MV-4-11 (cell line): ENCODE measurements around the gene EML4.
A peak's percentile ranks its signal among the peaks of the same experiment; 100 is the strongest.

ENCODE experiments used
- DNase-seq: peaks from one replicate; lab custom pipeline; 2025; lab: John Stamatoyannopoulos, UW

The EML4 gene

DNA sequence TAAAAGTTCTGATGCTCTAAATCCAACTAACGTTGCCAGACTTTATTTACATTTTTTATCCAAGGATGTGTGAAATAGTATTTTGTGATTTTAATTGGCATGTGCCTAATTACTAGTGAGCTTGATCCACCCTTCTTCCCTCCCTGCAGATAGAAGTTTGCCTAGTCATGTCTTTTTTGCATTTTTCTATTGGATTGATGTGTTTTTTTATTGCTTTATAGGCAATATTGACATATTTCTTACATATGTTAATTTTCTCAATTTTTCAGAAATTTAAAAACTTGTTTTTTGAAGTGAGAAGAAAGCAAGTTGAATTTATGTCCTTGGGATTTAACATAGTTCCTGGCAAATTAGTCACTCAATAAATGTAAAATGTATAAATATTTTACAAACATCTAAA lies 56.4 kb downstream of the EML4 start:
- DNase-seq: no peak

DNA sequence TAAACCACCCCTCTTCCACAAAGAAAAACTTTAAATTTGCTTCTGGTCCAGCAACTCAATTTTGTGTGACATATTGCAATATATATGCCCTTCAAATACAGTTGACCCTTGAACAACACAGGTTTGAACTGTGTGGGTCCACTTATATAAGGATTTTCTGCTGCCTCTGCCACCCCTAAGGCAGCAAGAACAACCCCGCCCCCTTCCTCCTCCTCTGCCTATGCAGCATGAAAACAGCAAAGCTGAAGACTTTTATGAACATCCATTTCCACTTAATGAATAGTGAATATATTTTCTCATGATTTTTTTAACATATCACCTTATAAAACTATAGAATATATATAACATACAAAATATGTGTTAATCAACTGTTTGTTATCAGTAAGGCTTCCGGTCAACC lies 58.3 kb downstream of the EML4 start:
- no peak for DNase-seq

DNA sequence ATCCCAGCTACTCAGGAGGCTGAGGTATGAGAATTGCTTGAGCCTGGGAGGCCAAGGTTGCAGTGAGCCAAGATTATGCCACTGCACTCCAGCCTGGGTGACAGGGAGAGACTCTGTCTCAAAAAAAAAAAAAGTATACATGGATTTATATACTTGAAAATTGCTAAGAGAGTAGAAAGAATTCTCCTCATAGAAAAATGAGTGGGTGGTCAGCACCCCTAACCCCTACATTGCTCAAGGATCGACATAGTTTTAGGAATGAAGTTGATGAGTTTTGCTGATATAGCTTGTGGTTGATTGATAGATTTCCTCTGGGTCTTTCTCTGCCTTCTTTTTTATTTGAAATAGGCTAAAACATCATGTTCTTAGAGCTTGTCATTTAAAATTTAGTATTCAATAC lies 58.9 kb downstream of the EML4 start:
- DNase-seq: no peak

DNA sequence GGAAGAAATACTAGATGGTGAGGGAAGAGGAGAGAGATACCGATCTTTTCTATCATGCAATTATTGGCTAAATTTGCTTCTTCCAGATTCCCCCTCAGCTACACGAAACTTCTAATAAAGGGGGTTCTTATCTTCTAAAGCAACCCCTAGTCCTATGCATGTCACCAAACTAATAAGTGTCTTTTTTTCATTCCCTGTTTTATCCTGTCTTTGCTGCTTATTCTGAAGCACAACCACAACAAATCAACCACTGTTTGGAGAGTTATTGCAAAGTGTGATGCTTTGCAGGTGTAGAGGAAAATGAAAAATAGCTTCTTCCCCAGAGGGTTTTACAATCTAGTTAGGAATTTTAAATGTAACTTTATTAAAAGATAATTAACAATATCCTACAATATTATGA lies 60.8 kb downstream of the EML4 start:
- DNase-seq: no peak

DNA sequence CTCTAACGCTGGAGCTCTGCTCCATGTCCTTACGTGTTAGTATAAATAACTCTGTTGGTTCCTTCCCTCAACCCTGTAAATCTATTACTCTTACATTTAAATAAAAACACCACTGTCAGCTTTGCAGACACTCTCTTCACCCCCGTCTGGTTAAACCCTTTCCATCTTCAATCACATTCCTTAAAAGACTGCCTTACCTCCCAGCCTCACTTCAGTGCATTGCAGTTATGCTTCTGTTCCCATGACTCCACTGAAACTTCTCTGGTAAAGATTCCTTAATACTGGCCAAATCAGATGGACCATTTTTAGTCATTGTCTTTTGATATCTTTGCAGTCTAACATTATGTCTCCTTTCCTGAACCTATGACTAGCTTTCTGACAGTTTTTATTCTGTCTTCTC lies 61.7 kb downstream of the EML4 start:
- DNase-seq: no peak

DNA sequence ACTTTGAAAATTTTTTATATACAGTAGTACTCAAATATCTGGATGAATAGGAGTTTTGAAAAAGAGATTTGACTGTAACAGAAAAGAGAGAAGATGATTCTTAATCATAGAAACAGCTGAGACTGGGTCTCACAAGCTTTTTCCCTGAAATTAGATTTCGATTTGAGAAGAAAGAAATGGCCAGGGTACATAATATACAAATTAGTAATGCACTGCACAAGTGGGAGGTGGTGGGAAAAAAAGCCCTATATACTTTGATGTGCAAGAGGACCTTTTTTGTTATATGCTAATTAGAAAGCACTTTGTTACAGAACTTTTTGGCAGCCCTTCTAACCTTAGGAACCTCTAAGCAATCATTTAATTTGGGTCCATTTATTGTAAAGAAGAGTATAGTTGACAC lies 62.9 kb downstream of the EML4 start:
- DNase-seq: no peak

DNA sequence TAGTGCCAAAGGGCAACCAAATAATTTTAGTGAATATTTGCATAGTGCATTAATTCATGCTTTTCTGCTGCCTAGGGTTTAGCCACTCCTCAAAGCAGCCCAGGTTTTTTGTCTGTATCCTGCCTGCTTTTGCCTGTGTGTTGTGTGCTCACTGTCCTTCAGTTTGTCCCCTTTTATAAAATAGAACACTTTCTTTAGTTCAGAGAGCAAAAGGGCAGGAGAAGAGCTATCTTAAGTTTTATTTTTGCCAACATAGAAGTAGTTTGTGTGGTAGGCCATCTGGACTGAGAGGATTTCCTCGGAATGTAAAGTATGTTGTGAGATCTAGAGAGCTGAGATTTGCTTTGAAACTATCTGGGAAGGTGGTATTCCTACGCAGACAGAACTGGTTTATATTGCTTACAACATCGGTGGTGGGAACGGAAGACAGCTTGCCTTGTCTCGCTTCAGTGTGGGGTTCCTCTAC lies 64.9 kb downstream of the EML4 start:
- DNase-seq: no peak

DNA sequence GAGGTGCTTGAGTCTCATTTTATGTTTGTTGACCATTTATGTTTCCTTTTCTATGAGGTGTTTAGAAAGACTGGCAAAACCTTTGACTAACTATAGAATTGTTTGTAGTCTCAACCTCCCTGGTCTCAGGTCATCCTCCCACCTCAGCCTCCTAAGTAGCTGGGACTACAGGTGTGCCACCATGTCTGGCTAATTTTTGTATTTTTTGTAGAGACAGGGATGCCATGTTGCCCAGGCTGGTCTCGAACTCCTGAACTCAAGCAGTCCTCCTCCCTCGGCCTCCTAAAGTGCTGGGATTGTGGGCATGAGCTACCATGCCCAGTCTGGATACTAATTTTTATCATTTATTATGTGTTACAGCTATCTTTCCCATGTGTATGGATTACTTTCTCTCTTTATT lies 67.8 kb downstream of the EML4 start:
- no peak for DNase-seq

DNA sequence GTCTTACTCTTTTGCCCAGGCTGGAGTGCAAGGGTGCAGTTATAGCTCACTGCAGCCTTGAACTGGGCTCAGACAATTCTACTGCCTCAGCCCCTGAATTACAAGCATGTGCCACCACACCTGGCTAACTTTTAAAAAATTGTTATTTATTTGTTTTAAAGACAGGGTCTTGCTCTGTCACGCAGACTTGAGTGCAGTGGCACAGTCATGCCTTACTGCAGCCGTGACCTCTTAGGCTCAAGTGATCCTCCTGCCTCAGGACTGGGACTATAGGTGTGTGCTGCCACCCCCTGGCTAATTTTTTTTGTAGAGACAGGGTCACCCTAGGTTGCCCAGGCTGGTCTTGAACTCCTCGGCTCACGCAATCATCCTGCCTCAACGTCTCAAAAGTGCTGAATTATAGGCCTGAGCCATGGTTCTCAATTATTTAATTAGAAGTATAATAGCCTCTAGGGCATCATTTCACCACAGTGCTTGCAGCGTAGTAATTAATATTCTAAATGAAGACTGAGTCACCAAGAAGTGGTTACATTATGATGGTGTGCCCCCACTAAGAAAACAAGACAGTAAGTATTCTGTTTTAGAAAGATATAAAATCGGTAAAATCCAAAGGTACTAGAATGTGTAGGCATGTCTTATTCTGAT lies 69.6 kb downstream of the EML4 start:
- peak; percentile 16 for DNase-seq

DNA sequence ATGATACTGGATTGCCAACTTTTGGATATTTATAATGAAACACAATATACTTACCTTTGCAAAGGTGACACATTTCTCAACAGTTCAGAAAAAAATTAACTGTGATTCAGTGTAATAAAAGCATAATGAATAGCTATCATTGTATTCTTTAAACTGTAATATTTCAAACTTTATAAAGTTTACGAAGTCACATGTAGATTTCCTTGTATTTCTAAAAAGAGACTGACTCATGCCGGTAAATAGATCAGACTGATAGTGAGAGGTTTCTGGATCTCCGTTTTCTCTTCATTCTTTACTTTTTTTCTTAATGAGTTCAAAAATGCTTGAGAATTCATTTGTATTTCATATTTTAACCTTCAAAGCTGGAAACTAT lies 70.1 kb downstream of the EML4 start:
- DNase-seq: no peak

DNA sequence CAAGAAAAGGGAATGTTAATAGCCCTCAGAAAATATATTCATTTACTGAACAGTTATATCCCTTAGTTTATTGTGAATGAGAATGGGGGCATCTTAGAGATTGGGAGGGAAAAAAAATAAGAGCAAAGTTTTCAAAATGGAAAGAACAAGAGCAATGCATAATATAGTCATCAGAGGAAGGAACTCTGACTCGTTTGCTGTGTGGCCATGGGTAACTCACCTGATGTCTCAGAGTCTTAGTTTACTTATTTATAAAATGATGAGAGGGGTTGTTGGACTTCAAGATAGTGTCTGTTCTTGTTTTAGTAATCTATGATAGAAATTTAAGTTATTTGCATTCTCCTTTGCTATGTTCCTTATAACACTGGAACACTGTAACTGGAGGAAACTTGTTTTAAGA lies 70.7 kb downstream of the EML4 start:
- DNase-seq: no peak

DNA sequence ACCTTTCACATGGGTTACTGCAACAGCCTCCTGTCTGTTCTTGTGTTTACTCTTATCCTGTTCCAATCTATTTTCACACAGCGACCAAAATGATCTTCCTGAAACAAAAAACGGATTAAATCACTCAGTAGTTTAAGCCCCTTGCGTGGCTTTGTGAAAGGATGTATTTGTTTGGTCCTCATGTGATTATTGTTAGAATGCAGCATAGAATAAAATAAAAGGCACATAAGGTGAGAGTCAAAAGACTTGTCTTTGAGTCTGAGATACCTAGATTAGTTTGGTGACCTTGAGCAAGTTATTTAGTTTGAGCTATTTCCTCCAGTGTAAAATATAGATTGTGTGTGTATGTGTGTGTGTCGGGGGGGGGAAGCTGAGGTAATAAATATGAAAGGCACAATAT lies 72.4 kb downstream of the EML4 start:
- no peak for DNase-seq

DNA sequence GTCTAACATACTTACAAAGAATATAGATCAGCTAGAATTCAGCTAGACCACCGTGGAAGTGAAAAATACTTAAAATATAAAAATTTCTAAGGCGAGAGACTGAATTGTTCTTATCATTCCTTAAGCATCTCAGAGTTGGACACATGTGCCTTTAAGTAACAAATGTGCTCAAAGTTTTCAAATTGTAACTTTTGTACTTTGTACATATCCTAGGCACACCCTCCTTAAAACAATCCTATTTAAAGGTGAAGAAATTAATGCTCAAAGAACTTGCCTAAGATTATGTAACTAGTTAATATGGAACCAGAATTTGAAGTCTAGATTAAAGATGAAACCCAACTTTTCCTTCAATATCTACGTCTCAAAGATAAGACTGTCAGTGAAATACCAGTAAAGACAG lies 74.1 kb downstream of the EML4 start:
- no peak for DNase-seq

DNA sequence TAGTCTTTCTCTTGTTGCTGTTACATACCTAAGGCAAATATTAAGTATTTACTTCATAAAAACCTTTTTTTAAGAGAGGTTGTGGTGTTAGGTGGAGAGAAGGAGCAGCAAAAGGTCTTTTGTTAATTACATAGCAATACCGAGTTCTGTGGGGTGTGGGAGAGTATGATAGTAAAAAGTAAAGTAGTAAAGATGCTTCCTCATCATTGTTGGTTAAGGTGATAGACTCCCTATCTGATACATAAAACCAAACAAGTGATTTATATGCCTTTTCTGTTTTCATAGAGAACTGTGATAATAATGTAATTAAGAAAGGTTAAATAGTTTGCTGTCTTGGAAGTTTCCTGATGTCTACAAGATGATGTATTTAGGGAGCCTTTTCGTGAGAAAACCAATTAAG lies 75.4 kb downstream of the EML4 start:
- no peak for DNase-seq

DNA sequence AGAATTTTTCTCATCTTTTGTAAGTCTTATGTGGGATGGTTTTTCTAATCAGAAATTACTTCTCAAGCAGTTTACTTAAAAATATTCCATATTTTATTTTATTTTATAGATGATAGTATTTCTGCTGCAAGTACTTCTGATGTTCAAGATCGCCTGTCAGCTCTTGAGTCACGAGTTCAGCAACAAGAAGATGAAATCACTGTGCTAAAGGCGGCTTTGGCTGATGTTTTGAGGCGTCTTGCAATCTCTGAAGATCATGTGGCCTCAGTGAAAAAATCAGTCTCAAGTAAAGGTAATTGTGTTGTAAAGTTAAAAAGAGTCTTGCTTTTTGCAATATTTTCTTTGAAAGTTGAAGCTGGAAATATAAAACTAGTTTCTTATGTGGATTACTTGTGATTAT lies 76.2 kb downstream of the EML4 start:
- DNase-seq: no peak

DNA sequence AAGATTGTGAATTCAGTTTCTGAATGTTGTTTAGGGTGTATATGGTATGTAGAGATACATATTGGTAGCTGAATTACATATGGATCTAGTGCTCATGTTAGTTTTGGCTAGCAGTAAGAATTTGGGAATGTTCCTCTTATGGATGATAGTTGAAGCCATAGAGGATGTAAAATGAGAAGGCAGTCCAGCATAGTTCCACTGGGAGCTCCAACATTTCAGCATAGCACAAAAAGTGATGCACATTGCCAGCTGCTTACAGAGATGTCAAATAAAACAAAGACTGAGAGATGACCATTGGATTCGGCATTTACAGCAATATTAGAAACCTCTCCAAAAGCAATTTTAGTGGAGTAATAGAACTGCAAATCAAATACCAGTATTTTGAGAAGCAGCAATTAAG lies 77.4 kb downstream of the EML4 start:
- DNase-seq: no peak

DNA sequence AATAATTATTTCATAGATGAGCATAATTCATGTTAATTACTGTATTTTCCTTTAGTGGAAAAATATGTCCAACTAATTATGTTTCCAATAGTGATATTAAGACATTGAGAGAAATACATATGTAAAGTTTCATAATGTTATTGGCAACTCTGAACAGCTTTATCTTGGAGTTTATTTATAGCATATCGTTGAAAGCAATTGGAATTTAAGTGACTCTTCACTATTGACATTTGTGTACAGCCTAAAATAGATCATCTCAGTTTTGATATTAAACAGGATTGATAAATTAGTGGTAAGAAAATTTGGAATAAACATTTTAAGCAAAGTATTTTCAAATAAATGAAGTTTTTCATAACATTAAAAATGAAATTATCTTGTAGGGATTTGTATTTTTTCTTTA lies 79.7 kb downstream of the EML4 start:
- DNase-seq: no peak

DNA sequence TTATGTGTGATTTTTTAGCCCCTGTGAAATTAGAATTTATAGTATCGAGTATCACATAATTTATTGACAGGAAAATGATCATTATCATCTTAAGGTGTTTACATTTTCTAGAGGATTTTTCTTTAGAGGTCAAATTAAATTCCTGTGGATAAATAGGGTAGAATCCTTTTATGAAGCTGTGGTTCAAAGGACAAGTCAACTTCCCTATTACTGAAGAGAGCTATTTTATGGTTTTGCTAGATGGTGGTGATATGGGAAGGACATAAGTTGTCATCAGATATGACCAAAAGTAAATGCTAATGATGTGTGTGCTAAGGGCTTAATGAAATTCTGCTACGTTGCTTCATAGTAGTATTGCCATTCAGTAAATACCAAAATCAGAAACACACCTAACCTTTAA lies 80.1 kb downstream of the EML4 start:
- DNase-seq: peak; percentile 53

DNA sequence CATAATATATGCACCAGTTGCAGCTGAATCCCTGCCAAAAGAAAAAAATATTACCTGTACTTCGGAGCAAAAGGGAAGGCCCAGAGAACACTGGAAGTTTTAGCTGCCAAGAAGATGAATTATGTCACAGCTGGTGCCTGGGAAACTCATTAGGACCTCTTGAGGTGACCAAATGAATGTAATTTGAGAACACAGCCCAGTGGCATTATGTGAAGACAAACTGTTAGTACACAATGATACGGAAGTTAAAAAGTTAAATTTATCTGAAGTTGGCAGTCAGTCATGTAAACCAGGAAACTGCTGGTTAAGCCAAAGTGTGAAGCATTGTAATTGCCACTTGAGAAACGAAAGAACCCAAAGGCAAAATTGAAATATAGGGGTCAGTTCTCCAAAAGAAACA lies 80.7 kb downstream of the EML4 start:
- no peak for DNase-seq

DNA sequence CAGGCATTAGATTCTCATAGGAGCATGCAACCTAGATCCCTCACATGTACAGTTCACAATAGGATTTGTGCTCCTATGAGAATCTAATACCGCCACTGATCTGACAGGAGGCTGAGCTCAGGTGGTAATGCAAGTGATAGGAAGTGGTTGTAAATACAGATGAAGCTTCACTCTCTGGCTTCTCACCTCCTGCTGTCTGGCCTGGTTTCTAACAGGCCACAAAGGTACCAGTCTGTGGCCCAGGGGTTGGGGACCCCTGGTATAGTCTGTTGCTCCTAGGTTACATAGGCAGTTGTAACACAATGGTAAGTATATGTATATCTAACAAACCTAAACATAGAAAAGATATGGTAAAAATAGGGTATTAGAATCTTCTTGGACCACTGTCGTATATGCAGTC lies 81.8 kb downstream of the EML4 start:
- no peak for DNase-seq

DNA sequence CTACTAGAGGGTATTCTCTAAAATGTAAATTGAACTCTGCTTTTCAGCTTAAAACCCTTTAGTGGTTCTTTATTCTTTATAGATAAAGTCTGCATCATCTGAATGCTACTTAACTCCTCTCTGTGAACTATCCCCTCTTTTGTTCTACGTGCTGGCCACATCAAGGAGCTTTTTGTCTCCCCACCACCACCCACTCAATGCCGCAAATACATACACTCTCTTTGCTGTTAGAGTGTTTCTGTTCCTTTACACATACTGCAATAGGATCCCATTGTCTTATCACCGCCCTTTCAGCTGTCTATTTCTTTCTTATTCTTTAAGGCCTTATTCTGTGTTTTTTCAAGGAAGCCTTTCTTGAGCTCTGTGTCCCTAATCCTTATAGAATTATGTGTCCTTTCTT lies 83.3 kb downstream of the EML4 start:
- DNase-seq: no peak

DNA sequence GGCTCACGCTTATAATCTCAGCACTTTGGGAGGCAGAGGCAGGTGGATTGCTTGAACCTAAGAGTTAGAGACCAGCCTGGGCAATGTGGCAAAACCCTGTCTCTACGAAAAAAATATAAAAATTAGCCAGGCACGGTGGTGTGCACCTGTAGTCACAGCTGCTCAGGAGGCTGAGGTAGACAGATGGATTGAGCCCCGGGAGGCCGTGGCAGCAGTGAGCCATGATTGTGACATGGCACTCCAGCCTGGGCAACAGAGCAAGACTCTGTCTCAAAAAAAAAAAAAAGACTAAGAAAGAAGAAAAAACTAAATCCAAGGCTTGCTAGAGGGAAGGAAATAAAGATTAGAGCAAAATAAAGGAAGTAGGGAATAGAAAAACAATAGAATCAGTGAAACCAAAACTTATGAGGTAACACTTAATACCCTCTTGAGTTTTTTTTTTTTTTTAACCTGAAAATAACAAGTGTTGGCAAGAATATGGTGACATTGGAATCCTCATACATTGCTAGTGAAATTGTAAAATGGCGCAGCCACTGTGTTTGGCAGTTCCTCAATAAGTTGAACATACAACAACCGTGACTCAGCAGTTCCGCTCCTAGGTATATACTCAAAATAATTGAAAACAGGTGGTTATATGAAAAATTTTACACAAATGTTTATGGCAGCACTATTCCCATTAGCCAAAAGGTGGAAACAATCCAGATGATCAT lies 85.2 kb downstream of the EML4 start:
- DNase-seq: peak; percentile 77

DNA sequence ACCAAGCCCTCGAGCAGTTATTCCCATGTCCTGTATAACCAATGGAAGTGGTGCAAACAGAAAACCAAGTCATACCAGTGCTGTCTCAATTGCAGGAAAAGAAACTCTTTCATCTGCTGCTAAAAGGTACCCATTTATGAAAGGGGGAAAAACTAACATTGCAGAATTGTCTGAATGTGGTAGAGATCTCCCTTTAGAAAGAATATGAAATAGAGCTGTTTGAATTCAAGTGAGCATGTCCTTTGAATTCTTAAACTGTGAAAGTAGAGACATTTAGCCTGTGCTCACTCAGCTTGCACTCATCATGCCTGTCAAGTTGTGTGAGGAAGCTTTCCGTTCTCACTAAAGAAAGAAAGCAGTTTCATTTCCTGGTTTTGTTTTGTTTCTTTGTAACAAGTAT lies 87.4 kb downstream of the EML4 start:
- peak; percentile 74 for DNase-seq

DNA sequence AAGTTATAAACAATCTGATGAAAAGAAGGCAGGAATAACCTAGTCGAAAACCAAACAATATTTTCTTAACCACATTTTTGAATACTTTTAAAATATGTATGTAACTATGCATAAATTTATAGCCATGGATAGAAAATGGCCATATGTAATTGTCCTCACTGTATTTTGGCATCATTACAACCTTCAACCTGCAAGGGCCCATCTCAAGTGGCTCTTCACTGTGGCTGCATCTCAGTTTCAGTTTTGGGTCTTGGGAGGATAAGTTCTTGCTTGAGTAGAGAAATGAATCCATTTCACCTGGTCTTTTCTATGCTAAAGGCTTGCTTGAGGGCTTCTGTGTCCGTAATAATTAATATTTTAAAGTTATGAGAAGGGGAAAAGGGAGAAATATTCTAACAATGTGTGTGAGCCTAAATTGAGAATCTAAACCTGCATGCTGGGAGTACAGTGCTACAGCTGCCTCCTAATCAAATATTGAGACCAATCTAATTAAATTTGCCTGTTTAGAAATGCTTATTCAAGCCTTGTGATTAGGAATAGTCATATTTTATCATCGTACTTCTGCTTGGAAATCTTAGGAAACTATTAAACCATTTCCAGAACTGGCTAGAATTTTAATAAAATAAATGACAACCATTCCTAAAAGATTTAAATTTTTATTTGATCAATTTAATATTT lies 92.5 kb downstream of the EML4 start:
- DNase-seq: no peak
